ENCODE data around the gene ST3GAL3.

GRCh38 chr1:43965316-43965715, 258.0 kb downstream of the ST3GAL3 start:
- TF ChIP-seq CTCF (IDR thresholded peaks at IDR 0.05): no peak
- TF ChIP-seq POLR2A (IDR thresholded peaks at IDR 0.05): no peak

Data from vagina (tissue), 2 donors.